NCI-H2171 treated with DMSO at 0.1 percent for 48 hours (cell line): ENCODE data around the gene ASPG.

Experiments used
- DNase-seq: peaks from one replicate; lab custom pipeline; 2025; lab: John Stamatoyannopoulos, UW

ASPG gene

DNA sequence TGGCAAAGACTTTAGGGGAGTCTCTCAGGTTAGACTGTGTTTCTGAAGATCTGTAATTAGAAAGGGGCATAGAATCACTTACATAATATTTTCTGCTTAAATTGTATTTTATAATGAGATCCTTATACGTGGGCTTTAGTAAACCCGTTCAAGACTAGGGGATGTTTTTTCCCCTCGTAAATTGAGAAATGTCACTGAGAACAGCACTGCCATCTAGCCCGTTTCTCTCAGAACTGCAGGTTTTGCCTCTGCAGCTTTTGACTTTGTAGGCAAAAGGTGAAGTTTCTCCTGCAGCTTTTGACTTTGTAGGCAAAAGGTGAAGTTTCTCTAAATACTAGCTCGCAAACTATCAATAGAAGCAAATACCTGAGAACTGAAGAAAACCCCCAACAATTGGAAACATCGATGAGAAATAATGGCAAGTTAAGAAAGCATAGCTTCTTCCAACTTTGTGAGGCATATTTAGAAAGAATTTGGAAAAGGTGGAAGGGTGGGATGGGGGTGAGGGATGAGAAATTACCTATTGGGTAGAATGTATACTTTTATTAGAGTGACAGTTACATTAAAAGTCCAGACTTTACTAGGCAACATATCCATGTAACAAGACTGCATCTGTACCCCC lies 9.9 kb upstream of the ASPG start:
- DNase-seq, result peak; percentile 45

DNA sequence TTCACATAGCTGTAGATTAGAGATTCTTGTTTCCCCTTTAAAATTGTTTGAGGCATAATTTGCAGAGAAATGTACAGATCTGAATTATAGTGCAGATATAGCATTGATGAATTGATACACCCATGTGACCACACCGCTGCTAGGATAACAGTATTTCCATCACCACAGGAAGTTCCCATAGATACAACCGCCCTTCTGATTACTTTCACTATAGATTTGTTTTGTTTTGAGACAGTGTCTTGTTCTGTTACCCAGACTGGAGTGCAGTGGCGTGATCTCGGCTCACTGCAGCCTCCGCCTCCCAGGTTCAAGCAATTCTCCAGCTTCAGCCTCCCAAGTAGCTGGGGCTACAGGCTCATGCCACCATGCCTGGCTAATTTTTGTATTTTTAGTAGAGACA lies 8.8 kb upstream of the ASPG start:
- no peak for DNase-seq

- peak; percentile 92 for DNase-seq
These were observed 7.5 kb upstream of the ASPG start for GRCh38 chr14:104078031-104078455.

GRCh38 chr14:104080376-104081260 lies 4.9 kb upstream of the ASPG start:
- no peak for DNase-seq

GRCh38 chr14:104081261-104081835 lies 4.2 kb upstream of the ASPG start:
- DNase-seq, result no peak

- no peak for DNase-seq
These were observed 3.5 kb upstream of the ASPG start for GRCh38 chr14:104081951-104082464.

DNA sequence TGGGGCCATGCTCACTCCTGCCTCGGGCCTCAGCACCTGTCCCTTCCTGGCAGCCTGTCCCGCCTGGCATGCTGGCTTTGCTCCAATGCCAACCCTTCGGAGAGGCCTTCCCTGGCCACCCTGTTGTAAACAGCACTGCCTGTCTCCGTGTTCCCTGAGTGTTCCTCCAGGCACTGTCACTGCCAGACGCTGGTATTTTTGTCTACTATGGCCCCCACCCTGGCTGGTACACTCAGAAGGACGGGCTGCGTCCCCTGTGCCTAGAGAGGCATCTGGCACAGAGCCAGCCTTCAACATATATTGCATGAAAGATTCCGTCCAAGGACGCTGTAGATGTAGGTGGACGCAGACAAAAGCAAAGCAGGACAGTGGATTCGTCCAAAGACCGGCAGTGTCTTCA lies 2.7 kb upstream of the ASPG start:
- no peak for DNase-seq

DNA sequence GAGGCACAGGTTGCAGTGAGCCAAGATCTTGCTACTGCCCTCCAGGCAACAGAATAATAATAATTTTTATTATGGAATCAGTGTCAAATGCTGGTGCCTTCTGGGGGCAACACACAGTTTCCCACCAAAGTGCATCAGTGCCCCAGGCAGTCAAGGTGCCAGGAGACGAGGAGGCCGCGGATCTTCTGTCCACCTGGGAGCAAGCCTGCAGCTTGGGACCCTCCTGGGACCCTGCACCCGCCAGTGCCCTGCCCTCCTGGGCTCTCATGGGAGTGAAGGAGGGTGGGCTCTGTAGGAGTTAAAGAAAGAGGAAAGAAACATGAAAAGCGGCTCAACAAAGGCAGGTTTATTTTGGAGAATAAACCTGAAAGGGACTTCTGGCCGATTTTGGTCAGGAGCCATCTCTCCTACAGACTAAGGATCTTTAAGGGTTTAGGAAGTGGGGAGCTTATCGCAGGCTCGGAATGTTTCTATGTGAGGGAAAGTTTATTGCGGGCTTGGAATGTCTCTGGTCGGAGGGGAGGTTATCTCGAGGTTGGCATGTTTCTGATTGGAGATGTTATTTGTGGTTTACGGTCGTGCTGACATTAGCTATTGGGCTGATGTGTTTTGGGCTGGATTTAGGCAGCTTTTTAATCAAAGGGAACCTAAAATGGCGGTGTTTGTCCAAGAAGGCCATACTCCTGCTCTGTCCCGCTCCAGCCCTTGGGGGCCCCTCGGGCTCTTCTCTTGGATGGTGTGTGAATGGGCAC lies 1.1 kb upstream of the ASPG start:
- no peak for DNase-seq

DNA sequence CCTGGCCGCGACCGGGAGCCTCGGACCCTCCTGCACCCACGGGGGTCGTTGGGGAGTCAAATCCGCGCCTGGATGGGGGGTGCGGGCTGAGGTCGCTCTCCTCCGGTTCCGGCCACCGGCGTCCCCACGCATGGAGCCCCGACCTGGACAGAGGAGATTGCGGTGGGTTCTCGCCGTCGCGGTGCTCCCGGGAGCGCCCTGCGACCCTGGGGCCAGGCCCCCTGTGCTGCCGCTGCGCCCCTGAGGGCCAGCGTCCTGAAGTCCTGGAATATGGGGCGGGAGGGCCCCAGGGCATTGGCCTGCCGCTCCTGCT lies 345 bp downstream of the ASPG start:
- DNase-seq, result no peak

DNA sequence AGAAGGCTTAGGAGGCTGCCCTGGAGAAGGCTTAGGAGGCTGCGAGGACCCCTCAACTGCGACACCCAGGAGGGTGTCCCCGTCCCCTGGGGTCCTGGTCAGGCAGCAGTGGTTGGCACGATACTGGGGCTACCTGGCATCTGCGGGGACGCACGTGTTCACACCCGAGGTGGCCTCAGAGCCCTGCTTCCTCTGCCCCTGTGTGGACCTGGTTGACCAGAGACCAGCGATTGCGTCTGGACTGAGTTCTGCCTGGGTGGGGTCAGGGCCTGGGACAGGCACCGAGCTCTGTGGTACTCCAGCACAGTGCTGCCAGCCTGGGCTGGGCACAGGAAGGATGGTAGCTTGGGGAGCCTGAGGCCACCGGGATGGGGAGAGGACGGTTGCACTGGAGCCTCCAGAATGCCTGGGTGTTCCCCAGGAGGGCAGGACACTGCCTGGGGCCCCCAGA lies 735 bp downstream of the ASPG start:
- no peak for DNase-seq

- no peak for DNase-seq
These were observed 1.4 kb downstream of the ASPG start for GRCh38 chr14:104086661-104087461.

DNA sequence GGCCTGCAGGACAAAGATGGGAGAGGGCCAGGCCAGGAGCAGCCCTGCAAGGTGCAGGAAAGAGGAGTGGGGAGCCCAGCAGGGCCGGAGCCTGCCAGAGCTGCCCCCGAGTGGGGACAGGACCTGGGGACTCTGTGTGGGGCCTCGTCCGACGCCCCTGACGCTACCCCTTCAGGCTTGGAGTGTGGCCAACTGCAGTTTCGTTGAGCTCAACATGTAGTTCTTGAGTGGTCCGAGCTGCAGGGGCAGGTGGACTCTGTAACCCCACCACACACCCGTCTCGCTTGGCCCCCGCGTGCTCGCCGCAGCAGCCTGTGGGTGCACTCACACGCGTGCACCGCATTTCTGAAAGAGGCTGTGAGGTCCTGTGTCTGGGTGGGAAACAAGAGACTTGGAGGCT lies 2.0 kb downstream of the ASPG start:
- no peak for DNase-seq

- no peak for DNase-seq
These were observed 2.7 kb downstream of the ASPG start for GRCh38 chr14:104087981-104088850.

DNA sequence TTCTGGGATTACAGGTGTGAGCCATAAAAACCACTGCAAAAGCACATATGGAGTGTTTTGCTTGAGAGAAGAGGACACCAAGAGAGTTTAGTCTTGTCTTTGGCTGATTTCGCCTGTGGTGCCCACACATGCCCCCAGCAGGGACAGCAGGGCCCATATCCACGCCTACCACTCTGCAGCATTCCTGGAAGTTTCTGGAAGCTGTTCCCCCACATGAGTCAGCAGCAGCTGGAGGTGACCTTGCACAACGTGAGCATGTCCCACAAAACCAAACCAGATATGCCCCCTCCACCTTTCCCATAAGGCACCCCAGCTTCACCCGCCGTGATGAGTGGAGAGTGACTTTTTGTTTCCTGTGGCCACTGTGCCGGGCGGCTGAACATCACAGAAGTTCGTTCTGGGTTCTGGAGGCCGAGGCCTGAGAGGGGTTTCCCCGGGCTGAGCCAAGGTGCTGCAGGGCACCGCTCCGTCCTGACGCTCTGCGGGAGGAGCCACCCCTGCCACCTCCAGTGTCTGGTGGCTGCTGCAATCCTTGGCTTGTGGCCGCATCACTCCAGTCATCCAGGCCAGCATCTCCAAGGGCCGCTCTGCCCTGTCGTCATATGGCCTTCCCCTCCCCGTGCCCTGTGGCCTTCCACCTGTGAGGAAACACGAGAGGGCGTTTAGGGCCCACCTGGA lies 4.7 kb downstream of the ASPG start:
- DNase-seq, result no peak

DNA sequence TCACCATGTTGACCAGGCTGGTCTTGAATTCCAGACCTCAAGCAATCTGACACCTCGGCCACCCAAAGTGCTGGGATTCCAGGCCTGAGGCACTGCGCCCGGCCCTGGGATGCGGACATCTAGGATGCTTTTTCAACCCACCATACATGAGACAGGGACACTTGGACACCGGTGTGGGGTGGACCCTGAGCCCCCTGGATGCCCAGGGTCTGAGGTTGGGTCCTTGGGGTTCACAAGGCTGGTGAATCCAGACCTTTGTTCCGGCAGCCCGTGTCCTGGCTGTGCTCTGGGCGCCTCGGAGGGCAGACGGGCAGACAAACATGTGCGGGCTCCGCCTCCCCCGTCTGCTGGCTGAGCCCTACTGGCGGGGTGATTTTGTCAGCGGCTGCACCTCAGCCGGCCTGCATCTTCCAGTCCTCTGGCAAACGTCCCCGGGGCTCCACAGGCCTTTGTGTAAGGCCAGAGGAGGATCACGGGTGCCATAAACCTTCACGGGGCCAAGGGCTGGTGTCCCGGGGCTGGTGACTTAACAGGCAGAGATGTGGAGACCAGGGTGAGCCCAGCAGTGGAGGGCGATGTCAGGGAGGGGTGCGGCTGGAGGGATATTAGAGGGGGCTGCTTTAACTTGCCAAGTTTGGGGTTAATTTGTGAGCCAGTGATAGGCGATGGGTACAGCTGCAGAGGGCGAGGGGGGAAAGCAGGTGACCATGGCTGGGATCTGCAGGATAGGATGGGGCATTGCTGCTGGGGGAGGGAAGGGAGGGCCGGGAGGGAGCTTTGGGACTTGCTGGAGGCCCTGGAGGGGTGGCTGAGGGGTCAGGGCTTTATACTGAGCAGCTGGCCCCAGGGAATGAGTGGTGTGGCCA lies 5.8 kb downstream of the ASPG start:
- no peak for DNase-seq

- no peak for DNase-seq
These were observed 6.6 kb downstream of the ASPG start for GRCh38 chr14:104091927-104092771.

DNA sequence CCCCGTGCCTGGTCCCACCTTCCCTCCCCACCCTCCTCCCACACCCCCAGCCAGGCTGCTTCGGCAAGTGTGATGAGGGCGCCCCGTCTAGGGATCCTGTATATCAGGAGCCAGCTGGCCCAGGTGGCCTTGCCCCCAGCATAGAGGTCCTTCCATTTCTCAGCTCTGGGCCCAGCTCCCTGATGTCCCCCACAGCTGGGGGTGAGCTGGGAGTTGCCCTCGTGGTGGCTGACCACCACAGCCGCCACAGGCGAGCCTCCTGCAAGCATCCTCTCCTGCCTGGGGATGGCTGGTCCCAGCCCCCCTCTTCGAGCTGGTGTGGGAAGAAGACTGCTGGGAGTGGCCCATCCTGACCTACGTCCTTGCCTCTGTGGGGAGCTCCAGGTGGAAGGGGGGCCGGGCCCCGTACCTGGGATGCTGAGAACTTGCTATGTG lies 7.4 kb downstream of the ASPG start:
- DNase-seq, result no peak
